ENCODE results near the gene MIPEP. TPM values are rescaled to one million over a fixed set of nuclear protein-coding genes. Genes with fewer than 3 reads are reported as not detected.

MIPEP gene
- total RNA-seq, 4 donors from 2014 or later, result 17.1 to 27.9 (median 24.1) TPM

DNA sequence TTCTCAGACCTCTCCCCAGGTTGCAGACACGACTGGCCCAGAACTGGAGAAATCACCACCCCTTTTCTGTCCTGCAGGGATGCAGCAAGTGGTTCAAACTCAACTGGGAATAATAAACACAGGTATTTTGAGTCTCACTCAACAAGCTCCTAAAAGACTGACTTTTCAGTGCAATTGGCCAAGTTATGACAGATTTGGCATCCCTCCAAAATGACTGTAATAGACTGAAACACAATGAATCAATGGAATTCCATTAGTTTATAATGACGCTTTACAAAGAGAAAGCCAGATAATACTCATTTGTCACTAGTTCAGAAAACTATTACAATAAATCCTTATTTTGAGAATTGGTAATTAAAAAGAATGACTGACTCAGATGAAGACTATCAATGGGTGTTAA, 38.1 kb downstream of the MIPEP start:
- WGBS, 2 donors, result 62 to 71% methylated on average over 2 of the region's 2 CpGs
- TF ChIP-seq, protein P1, sequence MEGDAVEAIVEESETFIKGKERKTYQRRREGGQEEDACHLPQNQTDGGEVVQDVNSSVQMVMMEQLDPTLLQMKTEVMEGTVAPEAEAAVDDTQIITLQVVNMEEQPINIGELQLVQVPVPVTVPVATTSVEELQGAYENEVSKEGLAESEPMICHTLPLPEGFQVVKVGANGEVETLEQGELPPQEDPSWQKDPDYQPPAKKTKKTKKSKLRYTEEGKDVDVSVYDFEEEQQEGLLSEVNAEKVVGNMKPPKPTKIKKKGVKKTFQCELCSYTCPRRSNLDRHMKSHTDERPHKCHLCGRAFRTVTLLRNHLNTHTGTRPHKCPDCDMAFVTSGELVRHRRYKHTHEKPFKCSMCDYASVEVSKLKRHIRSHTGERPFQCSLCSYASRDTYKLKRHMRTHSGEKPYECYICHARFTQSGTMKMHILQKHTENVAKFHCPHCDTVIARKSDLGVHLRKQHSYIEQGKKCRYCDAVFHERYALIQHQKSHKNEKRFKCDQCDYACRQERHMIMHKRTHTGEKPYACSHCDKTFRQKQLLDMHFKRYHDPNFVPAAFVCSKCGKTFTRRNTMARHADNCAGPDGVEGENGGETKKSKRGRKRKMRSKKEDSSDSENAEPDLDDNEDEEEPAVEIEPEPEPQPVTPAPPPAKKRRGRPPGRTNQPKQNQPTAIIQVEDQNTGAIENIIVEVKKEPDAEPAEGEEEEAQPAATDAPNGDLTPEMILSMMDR (IDR thresholded peaks at IDR 0.05), result no peak
- no peak for TF ChIP-seq POLR2A (IDR thresholded peaks at IDR 0.05)

DNA sequence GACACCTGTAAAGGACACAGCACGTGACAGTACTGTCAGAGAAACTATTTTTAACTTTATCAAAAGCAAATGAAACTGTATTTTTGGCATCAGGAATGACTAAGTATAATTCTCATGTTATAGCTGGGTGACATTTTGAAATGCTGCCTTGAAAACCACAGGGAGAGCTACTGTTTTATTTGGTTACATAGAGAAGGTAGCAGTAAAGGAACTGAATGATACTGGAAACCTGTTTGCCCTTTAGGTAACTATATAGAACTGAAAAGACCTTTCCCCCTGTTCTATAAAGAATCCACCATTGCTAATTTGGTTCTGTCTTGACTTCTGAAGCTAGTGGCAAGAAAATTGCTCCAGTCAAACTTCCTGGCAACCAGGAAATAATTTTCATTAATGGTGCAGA, 39.1 kb downstream of the MIPEP start:
- no peaks in the 10 kb centered on the region for H3K9me3 ChIP-seq
- no peaks in the 10 kb centered on the region for H3K36me3 ChIP-seq
- no peak overlapping the region for H3K27ac ChIP-seq
- no peak for DNase-seq
- H3K27me3 ChIP-seq, result no peaks in the 10 kb centered on the region
- no peak for TF ChIP-seq POLR2A (IDR thresholded peaks at IDR 0.05)
- TF ChIP-seq, protein P1 (IDR thresholded peaks at IDR 0.05), result no peak
- 80 to 94% methylated on average over 1 of the region's 1 CpG for WGBS, 2 donors
- intact Hi-C loops (cut with DNase I), result no loop called here
- H3K4me3 ChIP-seq (replicated peaks in 1 of 3), result no peak overlapping the region
- H3K4me1 ChIP-seq, result peaks cover 0 to 5% of the 10 kb centered on the region in 2 donors

More for the DNA sequence above, 38.1 kb downstream of the MIPEP start:
- no peaks in the 10 kb centered on the region for H3K36me3 ChIP-seq
- no peaks in the 10 kb centered on the region for H3K27me3 ChIP-seq
- intact Hi-C loops (cut with DNase I), result no loop called here
- peaks cover 0 to 5% of the 10 kb centered on the region in 2 donors for H3K4me1 ChIP-seq
- no peak overlapping the region for H3K27ac ChIP-seq
- H3K4me3 ChIP-seq (replicated peaks in 1 of 3), result no peak overlapping the region
- no peaks in the 10 kb centered on the region for H3K9me3 ChIP-seq
- no peak for DNase-seq

DNA sequence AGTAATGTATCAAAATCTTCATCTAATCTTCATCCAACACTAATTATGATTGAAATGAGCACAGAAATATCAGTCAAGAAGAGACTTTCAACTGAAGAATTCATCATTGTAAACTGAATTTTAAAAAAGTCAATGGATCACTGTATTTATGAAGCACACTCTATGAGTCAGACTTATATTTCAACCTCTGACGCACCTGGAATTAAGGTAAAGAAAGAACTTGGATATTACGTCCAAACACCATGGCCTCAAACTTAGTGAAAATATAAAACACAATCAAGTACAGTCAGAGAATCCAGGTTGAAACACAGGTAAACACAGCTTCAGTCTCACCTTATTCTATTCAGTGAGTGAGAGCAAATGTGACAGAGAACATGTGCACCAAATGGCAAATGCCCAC, 39.5 kb downstream of the MIPEP start:
- Histone ChIP-seq H3K9me3 (no peaks in the 10 kb centered on the region), H3K36me3 (no peaks in the 10 kb centered on the region), H3K4me1 (peaks cover 0 to 5% of the 10 kb centered on the region in 2 donors), H3K27ac (no peak overlapping the region), H3K4me3 (replicated peaks in 1 of 3) (no peak overlapping the region), H3K27me3 (no peaks in the 10 kb centered on the region)
- TF ChIP-seq POLR2A (IDR thresholded peaks at IDR 0.05), result no peak
- TF ChIP-seq, protein P1 (IDR thresholded peaks at IDR 0.05), result no peak
- DNase-seq, result no peak
- WGBS, 2 donors, result 97 to 99% methylated on average over 2 of the region's 2 CpGs
- intact Hi-C loops (cut with DNase I), result no loop called here

DNA sequence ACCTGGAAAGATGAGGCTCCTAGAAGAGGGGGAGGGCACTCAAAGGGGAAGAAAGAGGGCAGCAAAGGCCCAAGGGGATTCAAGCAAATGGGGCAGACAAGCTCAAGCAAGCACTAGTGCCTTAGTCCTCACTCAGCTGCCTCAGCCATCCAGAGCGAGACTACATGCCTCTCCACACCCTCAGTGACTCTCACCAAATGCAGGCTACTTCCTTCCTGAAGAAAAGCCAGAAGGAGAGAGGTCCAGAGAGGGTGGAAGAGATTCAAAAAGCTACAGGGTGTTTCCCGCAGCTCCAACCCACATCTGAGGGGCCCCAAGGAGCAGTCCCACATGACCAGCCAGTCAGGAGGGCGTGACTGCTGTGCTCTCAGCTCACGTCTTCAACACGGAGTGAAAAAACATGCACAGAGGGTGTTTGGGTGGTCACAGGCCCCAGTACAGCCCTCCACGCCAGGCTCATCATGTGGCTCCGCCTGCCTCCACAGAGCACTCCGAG, 40.5 kb downstream of the MIPEP start:
- TF ChIP-seq, protein P1 (IDR thresholded peaks at IDR 0.05), result no peak
- TF ChIP-seq POLR2A (IDR thresholded peaks at IDR 0.05), result no peak
- WGBS, 2 donors, result 57 to 71% methylated on average over 8 of the region's 8 CpGs
- no peaks in the 10 kb centered on the region for H3K36me3 ChIP-seq
- H3K27me3 ChIP-seq, result no peaks in the 10 kb centered on the region
- no peak for DNase-seq
- no peak overlapping the region for H3K27ac ChIP-seq
- peaks cover 0 to 5% of the 10 kb centered on the region in 2 donors for H3K4me1 ChIP-seq
- H3K9me3 ChIP-seq, result no peaks in the 10 kb centered on the region
- intact Hi-C loops (cut with DNase I), result no loop called here
- H3K4me3 ChIP-seq (replicated peaks in 1 of 3), result no peak overlapping the region

DNA sequence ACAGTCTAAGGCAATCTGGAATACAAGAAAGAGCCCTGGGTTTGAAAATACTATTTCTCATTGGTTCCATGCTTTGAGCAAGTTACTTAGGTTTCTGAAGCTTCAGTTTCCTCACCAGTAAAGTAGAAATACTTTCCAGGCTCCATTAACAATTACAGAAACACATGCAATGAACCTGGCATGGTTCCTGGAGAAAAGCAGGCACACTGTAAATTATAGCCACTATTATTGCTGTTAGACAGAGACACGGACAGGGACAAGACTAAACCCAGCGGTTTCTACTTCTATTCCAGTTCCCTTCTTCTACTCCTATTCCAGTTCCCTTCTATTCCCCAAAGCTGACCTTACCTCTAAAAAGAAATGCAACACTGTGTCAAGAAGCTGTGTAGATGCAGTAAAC, 41.2 kb downstream of the MIPEP start:
- intact Hi-C loops (cut with DNase I), result no loop called here
- Histone ChIP-seq H3K27me3 (no peaks in the 10 kb centered on the region), H3K36me3 (no peaks in the 10 kb centered on the region), H3K4me1 (peaks cover 0 to 5% of the 10 kb centered on the region in 2 donors), H3K27ac (no peak overlapping the region), H3K4me3 (replicated peaks in 1 of 3) (no peak overlapping the region), H3K9me3 (no peaks in the 10 kb centered on the region)
- DNase-seq, result no peak
- 89% methylated on average over 2 of the region's 2 CpGs for WGBS, 2 donors
- TF ChIP-seq, protein P1 (IDR thresholded peaks at IDR 0.05), result no peak
- no peak for TF ChIP-seq POLR2A (IDR thresholded peaks at IDR 0.05)

Measured in thyroid gland (tissue), 4 donors.